ENCODE results near the gene MRPS18B. TPM values are rescaled to one million over a fixed set of nuclear protein-coding genes. Genes with fewer than 3 reads are reported as not detected.
A peak's percentile ranks its signal among the peaks of the same experiment; 100 is the strongest.

Gene MRPS18B
- total and polyA plus RNA-seq, 2 of the 13 experiments (the other 11 are each of a cell fraction or from before 2014, with no cell fraction given), result 125 to 131 TPM

- TF ChIP-seq MLLT10 (CRISPR knock-in tag; IDR thresholded peaks at IDR 0.05) (no peak), GTF3A (CRISPR knock-in tag; conservative IDR thresholded peaks at IDR 0.05) (no peak), TBP (CRISPR knock-in tag; IDR thresholded peaks at IDR 0.05) (no peak), ZXDC (CRISPR knock-in tag; IDR thresholded peaks at IDR 0.05) (no peak), ZNF12 (CRISPR knock-in tag; IDR thresholded peaks at IDR 0.05) (no peak), ZC3H13 (CRISPR knock-in tag; IDR thresholded peaks at IDR 0.05) (0 out of 2 replicates have a peak, but pooled peaks have one; percentile 63), ASH2L (IDR thresholded peaks at IDR 0.05; ENCODE audit: insufficient read length, low read depth, low read length) (peak; percentile 87), ZNF720 (CRISPR knock-in tag; IDR thresholded peaks at IDR 0.05) (no peak), SIX4 (CRISPR knock-in tag; IDR thresholded peaks at IDR 0.05) (no peak), MYC (CRISPR knock-in tag; IDR thresholded peaks at IDR 0.05; ENCODE audit: borderline replicate concordance) (peak; percentile 91), MTA1 (CRISPR knock-in tag; IDR thresholded peaks at IDR 0.05; ENCODE audit: borderline replicate concordance) (no peak), SMAD9 (CRISPR knock-in tag; IDR thresholded peaks at IDR 0.05) (no peak), MBNL3 (CRISPR knock-in tag; conservative IDR thresholded peaks at IDR 0.05) (no peak), EED (CRISPR knock-in tag; IDR thresholded peaks at IDR 0.05) (no peak; the same call in 1 of the 2 replicates), HMG20B (CRISPR knock-in tag; conservative IDR thresholded peaks at IDR 0.05) (no peak), ZNF549 (CRISPR knock-in tag; IDR thresholded peaks at IDR 0.05) (no peak), ZNF235 (CRISPR knock-in tag; IDR thresholded peaks at IDR 0.05; ENCODE audit: borderline replicate concordance) (no peak; the same call in 1 of the 2 replicates), TP53 (CRISPR knock-in tag; conservative IDR thresholded peaks at IDR 0.05) (peak; percentile 88; the same call in 1 of the 2 replicates), ZNF256 (CRISPR knock-in tag; conservative IDR thresholded peaks at IDR 0.05) (peak; percentile 83; the same call in 1 of the 2 replicates), ZNF546 (CRISPR knock-in tag; conservative IDR thresholded peaks at IDR 0.05) (peak; percentile 20; the same call in 1 of the 2 replicates), EHMT2 (IDR thresholded peaks at IDR 0.05; ENCODE audit: borderline replicate concordance, low read depth, low read length) (no peak; the same call in 1 of the 2 replicates), SP5 (CRISPR knock-in tag; IDR thresholded peaks at IDR 0.05; ENCODE audit: borderline replicate concordance, low read depth) (no peak), ZNF124 (CRISPR knock-in tag; IDR thresholded peaks at IDR 0.05) (no peak), SRSF4 (IDR thresholded peaks at IDR 0.05; ENCODE audit: low read depth, low read length, poor library complexity, severe bottlenecking) (no peak), ZNF639 (CRISPR knock-in tag; conservative IDR thresholded peaks at IDR 0.05) (no peak; the same call in 1 of the 2 replicates), ZNF597 (CRISPR knock-in tag; IDR thresholded peaks at IDR 0.05) (no peak), ZNF576 (CRISPR knock-in tag; IDR thresholded peaks at IDR 0.05) (no peak)
Measured at GRCh38 chr6:30617565-30618269, at the start of gene MRPS18B (continued).

Measured in HepG2 (cell line).